H1 (cell line): ENCODE results near the gene RNF224. TPM values are rescaled to one million over a fixed set of nuclear protein-coding genes. Genes with fewer than 3 reads are reported as not detected.

Experiments used
- CTCF ChIA-PET: fragments of 300-600 bp; sonication (Branson Sonifier 250); formaldehyde crosslinking; loops from one replicate; lab custom pipeline; 2021; ENCODE audit not compliant: partially characterized antibody; lab: Charles Lee
- POLR2A ChIA-PET: fragments of 300-600 bp; sonication (Branson Sonifier 250); formaldehyde crosslinking; loops from one replicate; lab custom pipeline; 2021; ENCODE audit warnings: inconsistent platforms; ENCODE audit not compliant: partially characterized antibody; lab: Charles Lee
- DNase-seq, 2 experiments: peaks; one replicate each; pipeline versions ENCODE4 v3.0.0 to v3.0.0-alpha.2; 2010 to 2022; ENCODE audit warnings: low spot score in 2 of 2, low read depth in 1 of 2, mixed read lengths in 1 of 2
- FAIRE-seq: peaks from 2 replicates; lab custom pipeline; 2011; peaks lifted over from hg19 to GRCh38; lab: Jason Lieb, UNC
- H2AFZ ChIP-seq: 2 replicates; pipeline ENCODE4 v1.8.1; 2012; ENCODE audit warnings: low read length, inconsistent platforms
- H2AK5ac ChIP-seq: 2 replicates; pipeline ENCODE4 v1.6.1; 2013; ENCODE audit warnings: low read depth, low read length
- H2BK120ac ChIP-seq: replicated peaks from 2 replicates; pipeline ENCODE3; 2013; ENCODE audit warnings: low read depth, low read length, inconsistent platforms
- H2BK12ac ChIP-seq: 2 replicates; pipeline ENCODE4 v1.6.1; 2013; ENCODE audit warnings: low read depth, low read length
- H2BK15ac ChIP-seq: 2 replicates; pipeline ENCODE4 v1.6.1; 2013; ENCODE audit warnings: low read length
- H2BK20ac ChIP-seq: 2 replicates; pipeline ENCODE4 v1.6.1; 2013; ENCODE audit warnings: low read length
- H2BK5ac ChIP-seq: 2 replicates; pipeline ENCODE4 v1.6.1; 2013; ENCODE audit warnings: low read depth, low read length
- H3K14ac ChIP-seq: 2 replicates; pipeline ENCODE4 v1.6.1; 2013; ENCODE audit warnings: inconsistent platforms; ENCODE audit not compliant: insufficient read length
- H3K18ac ChIP-seq: 2 replicates; pipeline ENCODE4 v1.6.1; 2013; ENCODE audit warnings: low read length; ENCODE audit errors: extremely low read depth
- H3K23ac ChIP-seq: 2 replicates; pipeline ENCODE4 v1.6.1; 2013; ENCODE audit warnings: inconsistent platforms; ENCODE audit not compliant: insufficient read length
- H3K23me2 ChIP-seq: 2 replicates; pipeline ENCODE4 v1.6.1; 2013; ENCODE audit warnings: low read depth, low read length
- H3K27ac ChIP-seq: 2 replicates; pipeline ENCODE4 v1.6.1; 2011; ENCODE audit warnings: low read depth, low read length, inconsistent platforms
- H3K27me3 ChIP-seq, 4 experiments: replicated peaks in 1 of 4; 1 replicate in 1 of 4; 2 replicates in 3 of 4; pipeline versions ENCODE4 v1.6.1 to v1.8.1; 2011 to 2013; ENCODE audit warnings: low read length in 3 of 4, mild to moderate bottlenecking in 3 of 4, inconsistent platforms in 2 of 4, mixed read lengths in 2 of 4, moderate library complexity in 1 of 4; ENCODE audit not compliant: control insufficient read depth in 3 of 4, insufficient read depth in 3 of 4; ENCODE audit errors: extremely low read depth in 1 of 4
- H3K36me3 ChIP-seq, 4 experiments: 2 replicates each; pipeline versions ENCODE4 v1.6.1 to v1.8.1; 2011 to 2013; ENCODE audit warnings: mild to moderate bottlenecking in 4 of 4, low read length in 3 of 4, moderate library complexity in 2 of 4, control low read depth in 1 of 4, inconsistent platforms in 1 of 4; ENCODE audit not compliant: insufficient read depth in 4 of 4, control insufficient read depth in 2 of 4
- H3K4ac ChIP-seq: replicated peaks from 2 replicates; pipeline ENCODE3; 2013; ENCODE audit warnings: low read length, low read depth, mixed read lengths, inconsistent platforms; ENCODE audit not compliant: insufficient read length
- H3K4me1 ChIP-seq, 4 experiments: replicated peaks in 1 of 4; 1 replicate in 1 of 4; 2 replicates in 3 of 4; pipeline versions ENCODE4 v1.6.1 to v1.8.1; 2011 to 2013; ENCODE audit warnings: low read length in 3 of 4, inconsistent platforms in 2 of 4, mixed read lengths in 1 of 4; ENCODE audit not compliant: insufficient read depth in 4 of 4, control insufficient read depth in 3 of 4
- H3K4me2 ChIP-seq, 2 experiments: 2 replicates each; pipeline versions ENCODE4 v1.6.1 to v1.8.1; 2011 to 2013; ENCODE audit warnings: low read depth in 2 of 2, low read length in 2 of 2, control low read depth in 1 of 2, inconsistent platforms in 1 of 2, mild to moderate bottlenecking in 1 of 2; ENCODE audit not compliant: insufficient read depth in 1 of 2
- H3K4me3 ChIP-seq, 4 experiments: fragments of 200-600, 300-600 bp in 1 of 4; sonication (generic), shearing (Covaris generic), sonication (Bioruptor Twin) in 1 of 4; 2 replicates each; pipeline versions ENCODE4 v1.5.1 to v1.8.1; 2011 to 2016; ENCODE audit warnings: low read length in 4 of 4, low read depth in 3 of 4, control low read depth in 2 of 4, inconsistent platforms in 2 of 4, mild to moderate bottlenecking in 2 of 4, mixed read lengths in 1 of 4, moderate library complexity in 1 of 4; ENCODE audit not compliant: insufficient read depth in 2 of 4; ENCODE audit errors: extremely low read depth in 1 of 4
- H3K56ac ChIP-seq: replicated peaks from 2 replicates; pipeline ENCODE3; 2013; ENCODE audit warnings: low read depth, mild to moderate bottlenecking, mixed read lengths, low read length, inconsistent platforms; ENCODE audit not compliant: insufficient read length
- H3K79me1 ChIP-seq: 2 replicates; pipeline ENCODE4 v1.6.1; 2013; ENCODE audit warnings: low read depth, low read length, control low read depth
- H3K79me2 ChIP-seq, 2 experiments: 2 replicates each; pipeline versions ENCODE4 v1.6.1 to v1.8.1; 2012 to 2013; ENCODE audit warnings: low read length in 2 of 2, mild to moderate bottlenecking in 2 of 2, inconsistent platforms in 1 of 2; ENCODE audit not compliant: insufficient read depth in 2 of 2, control insufficient read depth in 1 of 2
- H3K9ac ChIP-seq, 4 experiments: replicated peaks in 1 of 4; 1 replicate in 1 of 4; 2 replicates in 3 of 4; pipeline versions ENCODE4 v1.6.1 to v1.8.1; 2011 to 2013; ENCODE audit warnings: low read depth in 3 of 4, low read length in 3 of 4, control low read depth in 2 of 4, mild to moderate bottlenecking in 2 of 4, moderate library complexity in 2 of 4, inconsistent platforms in 1 of 4; ENCODE audit errors: extremely low read depth in 1 of 4
- H3K9me3 ChIP-seq, 2 experiments: 2 replicates each; pipeline versions ENCODE4 v1.6.1 to v1.8.1; 2012 to 2013; ENCODE audit warnings: mild to moderate bottlenecking in 2 of 2, moderate library complexity in 2 of 2, control low read depth in 1 of 2, inconsistent platforms in 1 of 2, low read depth in 1 of 2, low read length in 1 of 2, mixed read lengths in 1 of 2; ENCODE audit not compliant: insufficient read depth in 2 of 2
- H4K20me1 ChIP-seq, 2 experiments: replicated peaks in 1 of 2; 2 replicates each; pipeline versions ENCODE3 to v1.8.1; 2011 to 2013; ENCODE audit warnings: inconsistent platforms in 2 of 2, low read length in 2 of 2, mild to moderate bottlenecking in 1 of 2; ENCODE audit not compliant: insufficient read depth in 2 of 2, control insufficient read depth in 1 of 2
- H4K5ac ChIP-seq: 2 replicates; pipeline ENCODE4 v1.6.1; 2013; ENCODE audit warnings: low read length, low read depth, mixed read lengths, inconsistent platforms; ENCODE audit not compliant: insufficient read length
- H4K8ac ChIP-seq: 2 replicates; pipeline ENCODE4 v1.8.0; 2013; ENCODE audit warnings: mild to moderate bottlenecking, moderate library complexity, low read length, inconsistent platforms; ENCODE audit not compliant: insufficient read depth; ENCODE audit errors: extremely low read depth
- H4K91ac ChIP-seq: replicated peaks from 2 replicates; pipeline ENCODE3; 2013; ENCODE audit warnings: low read length, mixed read lengths, inconsistent platforms; ENCODE audit not compliant: insufficient read length
- CEBPB ChIP-seq: IDR thresholded peaks from 2 replicates; pipeline ENCODE4 v1.6.1; 2012; ENCODE audit warnings: low read depth, low read length
- CTBP2 ChIP-seq: IDR thresholded peaks from 2 replicates; pipeline ENCODE4 v1.7.0; 2011; ENCODE audit warnings: borderline replicate concordance, mild to moderate bottlenecking, moderate library complexity, mixed read lengths, low read length; ENCODE audit not compliant: insufficient read depth, insufficient read length
- EGR1 ChIP-seq: IDR thresholded peaks from 2 replicates; pipeline ENCODE4 v1.6.1; 2011; ENCODE audit warnings: low read depth, low read length, borderline replicate concordance
- FOSL1 ChIP-seq: IDR thresholded peaks from 2 replicates; pipeline ENCODE4 v1.6.1; 2011; ENCODE audit warnings: mild to moderate bottlenecking, low read depth, low read length, moderate library complexity; ENCODE audit not compliant: insufficient read depth
- GABPA ChIP-seq: IDR thresholded peaks from 2 replicates; pipeline ENCODE4 v1.6.1; 2011; ENCODE audit warnings: mild to moderate bottlenecking, low read length, moderate library complexity, borderline replicate concordance; ENCODE audit not compliant: insufficient read depth
- GTF2F1 ChIP-seq: IDR thresholded peaks from 2 replicates; pipeline ENCODE4 v1.6.1; 2012; ENCODE audit warnings: low read depth, low read length, improper control_type of control experiment, borderline replicate concordance
- KDM1A ChIP-seq: fragments of 200-600, 300-600 bp; sonication (generic); IDR thresholded peaks from 2 replicates; pipeline ENCODE4 v1.7.1; 2016; ENCODE audit warnings: mild to moderate bottlenecking, low read length, borderline replicate concordance
- KDM4A ChIP-seq: IDR thresholded peaks from one replicate; pipeline ENCODE4 v1.7.1; 2012; ENCODE audit warnings: low read depth, mild to moderate bottlenecking, moderate library complexity, low read length, inconsistent platforms; ENCODE audit not compliant: severe bottlenecking
- POLR2AphosphoS5 ChIP-seq: IDR thresholded peaks from 2 replicates; pipeline ENCODE4 v1.6.1; 2011; ENCODE audit warnings: low read depth, low read length
- SP1 ChIP-seq: IDR thresholded peaks from 2 replicates; pipeline ENCODE4 v1.6.1; 2011; ENCODE audit warnings: low read depth, low read length
- SP2 ChIP-seq: IDR thresholded peaks from 2 replicates; pipeline ENCODE4 v1.6.1; 2012; ENCODE audit warnings: mild to moderate bottlenecking, low read length, inconsistent platforms
- SP4 ChIP-seq: IDR thresholded peaks from 2 replicates; pipeline ENCODE4 v1.6.1; 2012; ENCODE audit warnings: low read length, inconsistent platforms
- TAF1 ChIP-seq: IDR thresholded peaks from 2 replicates; pipeline ENCODE4 v1.6.1; 2011; ENCODE audit warnings: mild to moderate bottlenecking, low read depth, low read length
- TAF7 ChIP-seq: optimal IDR thresholded peaks from 2 replicates; pipeline ENCODE3; 2011; ENCODE audit warnings: low read depth, mild to moderate bottlenecking, inconsistent platforms, low read length, moderate library complexity, borderline replicate concordance
- WGBS, 2 experiments: shearing (Covaris generic) in 1 of 2; methylation state at CpG; one replicate each; pipeline versions ENCODE4 v1.1.6 to v1.1.7; 2013 to 2015; ENCODE audit warnings: low lambda C conversion rate in 2 of 2, mixed read lengths in 2 of 2, inconsistent platforms in 1 of 2, low coverage in 1 of 2, missing lambda C conversion rate in 1 of 2; ENCODE audit not compliant: insufficient replicate concordance in 2 of 2, insufficient coverage in 1 of 2, insufficient read length in 1 of 2; ENCODE audit errors: extremely low coverage in 1 of 2, missing lambda C conversion rate in 1 of 2; 5-methylcytosine and 5-hydroxymethylcytosine counted together
- polyA plus RNA-seq, 7 experiments: library from polyadenylated mRNA; depleted of rRNA in 3 of 7; stranded (reverse) in 5 of 7; unstranded in 2 of 7; fragments of >200 nt in 5 of 7; fragments of 200-250 nt in 2 of 7; gene quantifications; 1 replicate in 5 of 7; 2 replicates in 1 of 7; 4 replicates in 1 of 7; pipeline versions ENCODE4 v1.2.1 to v1.2.3, GENCODE V29; 2011 to 2013; ENCODE audit warnings: missing spikeins in 2 of 7, mixed read lengths in 2 of 7
- total RNA-seq: library from RNA; stranded (reverse); fragmentation: NEBNext Ultra II Directional; extraction: Animal tissue kit (Norgen Biotek cat#: 25700); gene quantifications from 2 replicates; pipeline ENCODE4 v1.2.1, GENCODE V29; 2021

RNF224 gene
- total and polyA plus RNA-seq, 2 of the 8 experiments (the other 6 are each of a cell fraction or from before 2014, with no cell fraction given): 0.24 TPM; not detected in 1

GRCh38 chr9:137194388-137194787, 32.9 kb upstream of the RNF224 start:
- no peak overlapping the region for H2BK20ac ChIP-seq
- peak overlapping the region; percentile 60; the same call in 1 of the 2 replicates for H2BK5ac ChIP-seq
- DNase-seq: no peak
- H3K14ac ChIP-seq: no peak overlapping the region
- 77% methylated on average over 10 of the region's 16 CpGs; no CpG with 5 or more reads in 1 of the 2 experiments for WGBS, 2 experiments
- no peak overlapping the region for H3K56ac ChIP-seq
- FAIRE-seq: no peak
- ChIA-PET POLR2A (interaction anchor here (0.9 to 11.0 kb wide), 8 partner anchors 12 to 65 kb away, joined by 3 to 107 read pairs (median 6); partner anchors contain the start of genes LRRC26, NDOR1, TMEM203 and TUBB4B), CTCF (interaction anchor here (1.2 to 14.0 kb wide), 8 partner anchors 7 to 76 kb away, joined by 3 to 204 read pairs (median 7); partner anchors contain the start of genes CYSRT1, NDOR1, RNF208 and RNF224)
- H2AK5ac ChIP-seq: no peak overlapping the region
- H2BK12ac ChIP-seq: no peak overlapping the region
- H3K4me1 ChIP-seq: peaks cover 0 to 27% (median 15%) of the 10 kb centered on the region in 4 experiments; a peak in 6 of 7 replicates
- H4K91ac ChIP-seq: no peak overlapping the region
- H3K23ac ChIP-seq: no peak overlapping the region
- H4K8ac ChIP-seq: peak overlapping the region; percentile 36; the same call in 1 of the 2 replicates
- peaks cover 0 to 4% (median 1%) of the 10 kb centered on the region in 4 experiments; a peak in 2 of 8 replicates for H3K36me3 ChIP-seq
- no peaks in the 10 kb centered on the region; the same call in 1 of the 2 replicates for H3K23me2 ChIP-seq
- no peaks in the 10 kb centered on the region for H3K27me3 ChIP-seq
- H3K4ac ChIP-seq: no peak overlapping the region
- peaks cover 0 to 30% of the 10 kb centered on the region in 2 experiments; a peak in 1 of 4 replicates for H3K79me2 ChIP-seq
- peaks cover 24% of the 10 kb centered on the region for H3K79me1 ChIP-seq
- no peak overlapping the region for H2AFZ ChIP-seq
- no peak overlapping the region for H2BK120ac ChIP-seq
- no peak overlapping the region for H2BK15ac ChIP-seq
- no peaks in the 10 kb centered on the region for H3K9me3 ChIP-seq
- no peak overlapping the region for H3K4me3 ChIP-seq
- H4K20me1 ChIP-seq: peaks cover 15 to 36% of the 10 kb centered on the region in 2 experiments
- no peak overlapping the region; a peak in 1 of 7 replicates for H3K9ac ChIP-seq
- H3K27ac ChIP-seq: peak overlapping the region; percentile 19; the same call in 1 of the 2 replicates
- H3K4me2 ChIP-seq: no peak overlapping the region
- no peak overlapping the region for H4K5ac ChIP-seq
- no peak overlapping the region for H3K18ac ChIP-seq
- TF ChIP-seq SP1 (no peak), SP2 (no peak), GABPA (no peak), TAF1 (no peak), KDM4A (no peak), TAF7 (no peak), FOSL1 (no peak), POLR2AphosphoS5 (no peak), GTF2F1 (no peak), KDM1A (no peak), SP4 (no peak), CTBP2 (no peak), EGR1 (no peak), CEBPB (no peak)
